Body of pancreas (tissue), 4 donors: ENCODE measurements around the gene NINL. TPM values are rescaled to one million over a fixed set of nuclear protein-coding genes. Genes with fewer than 3 reads are reported as not detected.

Experiments used
- ATAC-seq: fragments of 150-250 bp; one replicate; pipeline ENCODE4 v1.9.1; 2016
- DNase-seq, 4 donors: peaks; one replicate each; pipeline ENCODE4 v3.0.0-alpha.2; 2019
- H3K27ac ChIP-seq, 4 donors: fragments of 200-600 bp; sonication (generic); 1 replicate in 3 of 4; 2 replicates in 1 of 4; pipeline versions ENCODE4 v1.5.1 to v1.6.1; 2016 to 2019; ENCODE audit warnings: mild to moderate bottlenecking in 1 of 4, mixed read lengths in 1 of 4, moderate library complexity in 1 of 4
- H3K27me3 ChIP-seq, 2 donors: fragments of 200-600 bp; sonication (generic); one replicate each; pipeline ENCODE4 v1.6.0; 2016; ENCODE audit warnings: mild to moderate bottlenecking in 1 of 2
- H3K36me3 ChIP-seq, 2 donors: fragments of 200-600 bp; sonication (generic); replicated peaks in 1 of 2; 2 replicates each; pipeline ENCODE4 v1.5.1; 2016; ENCODE audit warnings: low read depth in 2 of 2; ENCODE audit not compliant: insufficient read depth in 1 of 2
- H3K4me1 ChIP-seq: fragments of 200-600 bp; sonication (generic); one replicate; pipeline ENCODE4 v1.6.0; 2016
- H3K4me3 ChIP-seq, 2 donors: fragments of 200-600 bp; sonication (generic); 1 replicate in 1 of 2; 2 replicates in 1 of 2; pipeline ENCODE4 v1.5.1; 2016 to 2019
- H3K9me3 ChIP-seq, 3 donors: fragments of 200-600 bp; sonication (generic); 1 replicate in 2 of 3; 2 replicates in 1 of 3; pipeline ENCODE4 v1.5.1; 2016
- CTCF ChIP-seq, 7 experiments: fragments of 450-650 bp in 4 of 7; fragments of 200-600 bp in 3 of 7; sonication (generic) in 3 of 7; IDR thresholded peaks; one replicate each; pipeline ENCODE4 v1.5.1; 2016 to 2019; ENCODE audit warnings: antibody characterized with exemption in 7 of 7
- POLR2A ChIP-seq, 3 donors: fragments of 450-650 bp; IDR thresholded peaks; one replicate each; pipeline ENCODE4 v1.6.1; 2016; ENCODE audit warnings: antibody characterized with exemption in 3 of 3, mild to moderate bottlenecking in 2 of 3
- WGBS, 2 donors: methylation state at CpG; one replicate each; pipeline ENCODE4 v1.1.5; 2017; 5-methylcytosine and 5-hydroxymethylcytosine counted together
- intact Hi-C: fragments of 100-400 bp; cut with DNase I; formaldehyde crosslinking; loops from one replicate; pipeline ENCODE4 v1.15.1; 2023
- total RNA-seq, 2 donors: library from RNA; depleted of rRNA; stranded (reverse); fragments of >200 nt; gene quantifications; one replicate each; pipeline ENCODE4 v1.1.0, GENCODE V29; 2016

The NINL gene
- total RNA-seq, 2 donors from 2014 or later = 6.7 to 34.9 TPM

GRCh38 chr20:25486377-25486776, 99.0 kb downstream of the NINL start:
- intact Hi-C loops = no loop called here
- H3K4me3 ChIP-seq = no peak overlapping the region
- no peak for DNase-seq
- H3K27me3 ChIP-seq = no peaks in the 10 kb centered on the region
- WGBS, 2 donors = 65 to 86% methylated on average over 9 of the region's 9 CpGs
- no peak overlapping the region for H3K27ac ChIP-seq
- no peak for ATAC-seq
- no peaks in the 10 kb centered on the region for H3K36me3 ChIP-seq
- no peak for TF ChIP-seq CTCF (IDR thresholded peaks at IDR 0.05)
- no peak for TF ChIP-seq POLR2A (IDR thresholded peaks at IDR 0.05)
- H3K4me1 ChIP-seq = no peaks in the 10 kb centered on the region
- no peaks in the 10 kb centered on the region for H3K9me3 ChIP-seq

GRCh38 chr20:25485872-25486271, 99.5 kb downstream of the NINL start:
- TF ChIP-seq POLR2A (IDR thresholded peaks at IDR 0.05) = no peak
- TF ChIP-seq CTCF (IDR thresholded peaks at IDR 0.05) = no peak
- H3K27me3 ChIP-seq = no peaks in the 10 kb centered on the region
- DNase-seq (no peak), ATAC-seq (no peak)
- WGBS, 2 donors = 81 to 84% methylated on average over 2 of the region's 2 CpGs
- H3K27ac ChIP-seq = no peak overlapping the region
- H3K4me1 ChIP-seq = no peaks in the 10 kb centered on the region
- H3K4me3 ChIP-seq = no peak overlapping the region
- H3K9me3 ChIP-seq = no peaks in the 10 kb centered on the region
- intact Hi-C loops = no loop called here
- H3K36me3 ChIP-seq = no peaks in the 10 kb centered on the region

- WGBS, 2 donors = 50 to 51% methylated on average over 12 of the region's 12 CpGs
- DNase-seq (no peak), ATAC-seq (no peak)
- TF ChIP-seq CTCF (IDR thresholded peaks at IDR 0.05) (no peak), POLR2A (IDR thresholded peaks at IDR 0.05) (no peak)
- H3K4me3 ChIP-seq = no peak overlapping the region
- H3K27me3 ChIP-seq = no peaks in the 10 kb centered on the region
- no peak overlapping the region for H3K27ac ChIP-seq
- H3K4me1 ChIP-seq = no peaks in the 10 kb centered on the region
- H3K36me3 ChIP-seq = no peaks in the 10 kb centered on the region
- H3K9me3 ChIP-seq = no peaks in the 10 kb centered on the region
- intact Hi-C loops = no loop called here
Observed at GRCh38 chr20:25484911-25485511, 100.3 kb downstream of the NINL start.

GRCh38 chr20:25484224-25484846, 101.0 kb downstream of the NINL start:
- intact Hi-C loops = no loop called here
- 86 to 93% methylated on average over 9 of the region's 9 CpGs for WGBS, 2 donors
- H3K36me3 ChIP-seq = no peaks in the 10 kb centered on the region

More at GRCh38 chr20:25484224-25484846, 101.0 kb downstream of the NINL start:
- H3K4me3 ChIP-seq = no peak overlapping the region
- H3K27me3 ChIP-seq = no peaks in the 10 kb centered on the region
- ATAC-seq = no peak
- TF ChIP-seq CTCF (IDR thresholded peaks at IDR 0.05) = no peak
- no peak for TF ChIP-seq POLR2A (IDR thresholded peaks at IDR 0.05)
- DNase-seq = no peak
- no peaks in the 10 kb centered on the region for H3K9me3 ChIP-seq
- H3K4me1 ChIP-seq = no peaks in the 10 kb centered on the region
- no peak overlapping the region for H3K27ac ChIP-seq
